ENCODE measurements around the gene TRAK2. TPM values are rescaled to one million over a fixed set of nuclear protein-coding genes. Genes with fewer than 3 reads are reported as not detected.

TRAK2 gene
- total RNA-seq, result 25.5 and 29.6 TPM in 2 replicates

GRCh38 chr2:201451292-201452057 is at the start of gene TRAK2, which contains the start of gene STRADB:
TRAK2 (minus strand) TSS chr2:201451458; CDS start chr2:201420507, 30,951 bp downstream.
STRADB (plus strand) TSS chr2:201451740; CDS start chr2:201454841, 3,101 bp downstream.

GRCh38 chr2:201357221-201357620 is 94.0 kb downstream of the TRAK2 start, which contains the start of gene FLACC1:
FLACC1 (minus strand) TSS chr2:201357345; CDS start chr2:201351404, 5,941 bp downstream.

Other genes with a start within 250 kb of the TRAK2 start
- gene CASP8, start 190.9 kb downstream of the TRAK2 start, total RNA-seq, result 9.4 and 15.1 TPM in 2 replicates
- 0.36 and 1.0 TPM in 2 replicates for gene FLACC1, start 94.1 kb downstream of the TRAK2 start, total RNA-seq
- 19.7 and 26.5 TPM in 2 replicates for gene STRADB, start 282 bp upstream of the TRAK2 start, total RNA-seq
- gene TMEM237, start 192.0 kb upstream of the TRAK2 start, total RNA-seq, result 26.3 and 27.8 TPM in 2 replicates
- 7.4 and 8.9 TPM in 2 replicates for gene MPP4, start 247.2 kb upstream of the TRAK2 start, total RNA-seq